Measurements from ENCODE around the gene ETV6. TPM values are rescaled to one million over a fixed set of nuclear protein-coding genes. Genes with fewer than 3 reads are reported as not detected.

ETV6 gene
- polyA plus RNA-seq, 3 donors = 6.8 to 45.1 (median 11.7) TPM

- no CpG with 5 or more reads among the region's 6 CpGs for WGBS (ENCODE audit: insufficient coverage)
- Histone ChIP-seq H3K4me1 (ENCODE audit: control insufficient read depth in 1 of 2, insufficient read depth in 2 of 2, low read length in 2 of 2) (no peaks in the 10 kb centered on the region), H3K27me3 (ENCODE audit: control insufficient read depth in 2 of 2, insufficient read depth in 2 of 2, low read length in 2 of 2) (no peaks in the 10 kb centered on the region), H3K36me3 (replicated peaks in 1 of 2; ENCODE audit: control insufficient read depth in 1 of 2, insufficient read depth in 2 of 2, low read length in 2 of 2) (no peaks in the 10 kb centered on the region), H3K9ac (ENCODE audit: insufficient read depth, low read length, poor library complexity, severe bottlenecking) (no peak overlapping the region), H3K27ac (ENCODE audit: low read depth in 1 of 2, low read length in 2 of 2) (no peak overlapping the region), H3K4me2 (replicated peaks; ENCODE audit: extremely low read depth, low read length, poor library complexity, severe bottlenecking) (no peak overlapping the region), H3K9me3 (replicated peaks in 1 of 2; ENCODE audit: control insufficient read depth in 1 of 2, insufficient read depth in 1 of 2, low read length in 2 of 2) (peaks cover 4 to 7% of the 10 kb centered on the region in 2 donors), H3K79me2 (ENCODE audit: insufficient read depth, low read length) (no peaks in the 10 kb centered on the region), H2AFZ (ENCODE audit: insufficient read depth, low read depth, low read length, poor library complexity, severe bottlenecking) (no peak overlapping the region), H3K4me3 (replicated peaks in 1 of 3; ENCODE audit: low read depth in 2 of 3, low read length in 3 of 3) (no peak overlapping the region), H4K20me1 (ENCODE audit: insufficient read depth, low read length) (no peaks in the 10 kb centered on the region)
- Mint-ChIP-seq H3K9me3 (peaks cover 3 to 25% (median 17%) of the 10 kb centered on the region in 7 donors), H3K36me3 (no peaks in the 10 kb centered on the region), H3K4me3 (no peak overlapping the region), H3K27ac (no peak overlapping the region), H3K27me3 (ENCODE audit: low read depth in 3 of 3) (no peaks in the 10 kb centered on the region), H3K4me1 (no peaks in the 10 kb centered on the region)
- no peak for DNase-seq
- TF ChIP-seq, protein P1, sequence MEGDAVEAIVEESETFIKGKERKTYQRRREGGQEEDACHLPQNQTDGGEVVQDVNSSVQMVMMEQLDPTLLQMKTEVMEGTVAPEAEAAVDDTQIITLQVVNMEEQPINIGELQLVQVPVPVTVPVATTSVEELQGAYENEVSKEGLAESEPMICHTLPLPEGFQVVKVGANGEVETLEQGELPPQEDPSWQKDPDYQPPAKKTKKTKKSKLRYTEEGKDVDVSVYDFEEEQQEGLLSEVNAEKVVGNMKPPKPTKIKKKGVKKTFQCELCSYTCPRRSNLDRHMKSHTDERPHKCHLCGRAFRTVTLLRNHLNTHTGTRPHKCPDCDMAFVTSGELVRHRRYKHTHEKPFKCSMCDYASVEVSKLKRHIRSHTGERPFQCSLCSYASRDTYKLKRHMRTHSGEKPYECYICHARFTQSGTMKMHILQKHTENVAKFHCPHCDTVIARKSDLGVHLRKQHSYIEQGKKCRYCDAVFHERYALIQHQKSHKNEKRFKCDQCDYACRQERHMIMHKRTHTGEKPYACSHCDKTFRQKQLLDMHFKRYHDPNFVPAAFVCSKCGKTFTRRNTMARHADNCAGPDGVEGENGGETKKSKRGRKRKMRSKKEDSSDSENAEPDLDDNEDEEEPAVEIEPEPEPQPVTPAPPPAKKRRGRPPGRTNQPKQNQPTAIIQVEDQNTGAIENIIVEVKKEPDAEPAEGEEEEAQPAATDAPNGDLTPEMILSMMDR (IDR thresholded peaks at IDR 0.05) = no peak
- intact Hi-C loops (cut with micrococcal nuclease) = no loop called here
Measured at GRCh38 chr12:11633968-11634367, 15.5 kb upstream of the ETV6 start.

DNA sequence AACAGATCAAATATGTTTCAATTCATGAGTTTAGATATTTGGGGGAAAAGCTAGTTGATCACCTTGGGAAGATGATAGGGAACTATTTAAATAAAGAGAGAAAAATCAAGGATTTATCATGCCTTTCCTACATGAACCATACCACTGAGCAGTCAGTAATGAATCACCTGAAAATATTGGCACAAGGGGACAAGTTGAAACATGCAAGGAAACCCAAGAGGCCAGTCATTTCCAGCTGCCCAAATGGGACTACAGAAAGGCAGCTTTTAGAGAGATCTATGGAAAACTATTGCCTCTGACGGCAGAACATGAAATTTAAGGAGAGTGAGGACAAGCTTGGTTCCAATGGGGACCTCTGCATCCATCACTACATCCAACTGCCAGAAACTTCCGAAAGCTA is 14.1 kb upstream of the ETV6 start:
- H3K27ac Mint-ChIP-seq = peak overlapping the region in 1 of 7 donors; percentile 20
- no peaks in the 10 kb centered on the region for H3K27me3 Mint-ChIP-seq (ENCODE audit: low read depth in 3 of 3)
- Histone ChIP-seq H3K36me3 (replicated peaks in 1 of 2; ENCODE audit: control insufficient read depth in 1 of 2, insufficient read depth in 2 of 2, low read length in 2 of 2) (no peaks in the 10 kb centered on the region), H3K79me2 (ENCODE audit: insufficient read depth, low read length) (no peaks in the 10 kb centered on the region), H2AFZ (ENCODE audit: insufficient read depth, low read depth, low read length, poor library complexity, severe bottlenecking) (no peak overlapping the region), H3K9ac (ENCODE audit: insufficient read depth, low read length, poor library complexity, severe bottlenecking) (no peak overlapping the region), H4K20me1 (ENCODE audit: insufficient read depth, low read length) (no peaks in the 10 kb centered on the region), H3K27me3 (ENCODE audit: control insufficient read depth in 2 of 2, insufficient read depth in 2 of 2, low read length in 2 of 2) (no peaks in the 10 kb centered on the region), H3K9me3 (replicated peaks in 1 of 2; ENCODE audit: control insufficient read depth in 1 of 2, insufficient read depth in 1 of 2, low read length in 2 of 2) (peaks cover 4 to 7% of the 10 kb centered on the region in 2 donors), H3K27ac (ENCODE audit: low read depth in 1 of 2, low read length in 2 of 2) (no peak overlapping the region), H3K4me2 (replicated peaks; ENCODE audit: extremely low read depth, low read length, poor library complexity, severe bottlenecking) (no peak overlapping the region), H3K4me1 (ENCODE audit: control insufficient read depth in 1 of 2, insufficient read depth in 2 of 2, low read length in 2 of 2) (no peaks in the 10 kb centered on the region), H3K4me3 (replicated peaks in 1 of 3; ENCODE audit: low read depth in 2 of 3, low read length in 3 of 3) (no peak overlapping the region)
- intact Hi-C loops (cut with micrococcal nuclease) = no loop called here
- H3K4me3 Mint-ChIP-seq = no peak overlapping the region
- no peaks in the 10 kb centered on the region for H3K36me3 Mint-ChIP-seq
- DNase-seq = no peak
- TF ChIP-seq, protein P1 (IDR thresholded peaks at IDR 0.05) = no peak
- 80% methylated on average over 1 of the region's 2 CpGs for WGBS (ENCODE audit: insufficient coverage)
- peaks cover 3 to 26% (median 17%) of the 10 kb centered on the region in 7 donors for H3K9me3 Mint-ChIP-seq
- H3K4me1 Mint-ChIP-seq = no peaks in the 10 kb centered on the region

Data from CD14-positive monocyte (primary cell).